ENCODE results near the gene KRT76.

Gene KRT76

DNA sequence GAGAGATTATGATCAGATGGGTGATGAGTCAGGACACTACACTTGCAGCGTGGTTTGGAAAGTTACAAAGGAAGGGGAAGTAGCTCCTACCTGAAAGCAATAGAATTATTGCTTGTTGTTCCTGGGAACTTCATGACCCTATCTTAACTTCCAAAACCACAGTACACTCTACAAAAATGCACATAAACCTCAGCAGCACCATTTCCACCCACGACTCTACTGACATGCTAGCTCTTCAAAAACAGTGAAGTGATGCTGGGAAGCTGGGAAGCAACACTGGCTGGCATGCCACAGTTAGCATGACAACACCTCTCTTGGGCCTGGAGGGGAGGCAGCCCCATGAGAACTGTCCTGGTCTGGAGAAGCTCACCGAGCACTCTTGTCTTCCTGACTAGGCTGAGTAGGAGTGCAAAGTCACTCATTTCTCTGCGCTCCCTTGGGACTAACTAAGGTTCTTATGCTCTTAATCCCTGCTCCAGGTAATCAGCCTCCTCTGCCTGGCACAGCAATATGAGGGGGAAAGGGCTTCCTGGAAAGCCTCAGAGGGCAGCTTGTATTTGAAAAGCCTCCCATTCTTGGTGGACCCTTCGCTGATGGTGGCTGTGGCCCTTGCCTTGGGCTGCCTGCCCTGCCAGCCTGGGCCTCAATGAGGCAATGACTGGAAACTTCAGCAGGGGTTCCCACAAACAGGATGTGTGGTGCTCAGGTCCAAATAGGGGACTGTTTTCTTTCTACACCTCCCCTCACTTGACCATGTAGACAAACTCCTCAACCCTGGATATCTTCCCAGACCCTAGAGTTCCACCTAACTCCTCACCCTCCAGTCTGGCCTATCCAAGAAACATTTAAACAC, 17.6 kb upstream of the KRT76 start:
- POLR2A ChIA-PET = no interaction called here
- TF ChIP-seq, protein P1, sequence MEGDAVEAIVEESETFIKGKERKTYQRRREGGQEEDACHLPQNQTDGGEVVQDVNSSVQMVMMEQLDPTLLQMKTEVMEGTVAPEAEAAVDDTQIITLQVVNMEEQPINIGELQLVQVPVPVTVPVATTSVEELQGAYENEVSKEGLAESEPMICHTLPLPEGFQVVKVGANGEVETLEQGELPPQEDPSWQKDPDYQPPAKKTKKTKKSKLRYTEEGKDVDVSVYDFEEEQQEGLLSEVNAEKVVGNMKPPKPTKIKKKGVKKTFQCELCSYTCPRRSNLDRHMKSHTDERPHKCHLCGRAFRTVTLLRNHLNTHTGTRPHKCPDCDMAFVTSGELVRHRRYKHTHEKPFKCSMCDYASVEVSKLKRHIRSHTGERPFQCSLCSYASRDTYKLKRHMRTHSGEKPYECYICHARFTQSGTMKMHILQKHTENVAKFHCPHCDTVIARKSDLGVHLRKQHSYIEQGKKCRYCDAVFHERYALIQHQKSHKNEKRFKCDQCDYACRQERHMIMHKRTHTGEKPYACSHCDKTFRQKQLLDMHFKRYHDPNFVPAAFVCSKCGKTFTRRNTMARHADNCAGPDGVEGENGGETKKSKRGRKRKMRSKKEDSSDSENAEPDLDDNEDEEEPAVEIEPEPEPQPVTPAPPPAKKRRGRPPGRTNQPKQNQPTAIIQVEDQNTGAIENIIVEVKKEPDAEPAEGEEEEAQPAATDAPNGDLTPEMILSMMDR (IDR thresholded peaks at IDR 0.05; ENCODE audit: control extremely low read depth, extremely low read depth, low read depth, missing control alignments) = no peak
- CTCF ChIA-PET = interaction anchor here (1.0 kb wide), 1 partner anchor 23 kb away, joined by 3 read pairs; no protein-coding TSS in a partner anchor
- no peak for DNase-seq (ENCODE audit: extremely low spot score)

DNA sequence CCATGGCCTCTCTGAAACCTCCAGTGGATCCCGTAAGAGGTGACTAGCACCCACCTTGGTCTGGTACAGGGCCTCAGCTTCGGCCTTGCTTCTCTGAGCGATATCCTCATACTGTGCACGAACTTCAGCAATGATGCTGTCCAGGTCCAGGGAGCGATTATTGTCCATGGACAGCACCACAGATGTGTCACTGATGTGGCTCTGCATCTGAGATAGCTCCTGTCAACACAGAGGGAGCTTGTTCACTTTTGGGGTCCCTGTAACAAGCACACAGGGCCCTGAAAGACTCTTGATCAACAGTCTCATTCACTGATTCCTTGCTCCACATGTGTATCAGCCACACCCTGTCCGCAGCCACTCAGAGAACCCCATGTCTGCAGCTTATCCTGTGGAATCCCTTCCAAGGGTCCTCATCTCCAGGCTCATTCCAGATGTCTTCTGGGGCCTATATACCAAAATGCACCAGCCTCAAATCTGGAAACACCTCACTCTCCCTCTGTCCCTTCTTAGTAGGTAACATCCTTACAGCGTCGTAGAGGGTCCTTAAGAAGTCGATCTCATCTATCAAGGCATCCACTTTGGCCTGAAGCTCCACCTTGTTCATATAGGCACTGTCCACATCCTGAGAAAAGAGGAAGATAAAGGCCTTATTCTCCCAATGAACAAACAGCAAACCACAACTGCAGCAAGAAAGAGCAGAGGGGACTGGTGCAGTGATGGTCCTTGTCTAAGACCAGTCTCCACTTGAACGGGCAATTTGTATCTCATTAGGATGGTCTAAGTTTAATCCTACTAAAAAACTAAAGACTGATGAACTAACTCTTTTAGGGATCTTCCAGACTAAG, 15.3 kb upstream of the KRT76 start:
- DNase-seq (ENCODE audit: extremely low spot score) = no peak
- ChIA-PET POLR2A (no interaction called here), CTCF (no interaction called here)
- TF ChIP-seq, protein P1 (IDR thresholded peaks at IDR 0.05; ENCODE audit: control extremely low read depth, extremely low read depth, low read depth, missing control alignments) = no peak

DNA sequence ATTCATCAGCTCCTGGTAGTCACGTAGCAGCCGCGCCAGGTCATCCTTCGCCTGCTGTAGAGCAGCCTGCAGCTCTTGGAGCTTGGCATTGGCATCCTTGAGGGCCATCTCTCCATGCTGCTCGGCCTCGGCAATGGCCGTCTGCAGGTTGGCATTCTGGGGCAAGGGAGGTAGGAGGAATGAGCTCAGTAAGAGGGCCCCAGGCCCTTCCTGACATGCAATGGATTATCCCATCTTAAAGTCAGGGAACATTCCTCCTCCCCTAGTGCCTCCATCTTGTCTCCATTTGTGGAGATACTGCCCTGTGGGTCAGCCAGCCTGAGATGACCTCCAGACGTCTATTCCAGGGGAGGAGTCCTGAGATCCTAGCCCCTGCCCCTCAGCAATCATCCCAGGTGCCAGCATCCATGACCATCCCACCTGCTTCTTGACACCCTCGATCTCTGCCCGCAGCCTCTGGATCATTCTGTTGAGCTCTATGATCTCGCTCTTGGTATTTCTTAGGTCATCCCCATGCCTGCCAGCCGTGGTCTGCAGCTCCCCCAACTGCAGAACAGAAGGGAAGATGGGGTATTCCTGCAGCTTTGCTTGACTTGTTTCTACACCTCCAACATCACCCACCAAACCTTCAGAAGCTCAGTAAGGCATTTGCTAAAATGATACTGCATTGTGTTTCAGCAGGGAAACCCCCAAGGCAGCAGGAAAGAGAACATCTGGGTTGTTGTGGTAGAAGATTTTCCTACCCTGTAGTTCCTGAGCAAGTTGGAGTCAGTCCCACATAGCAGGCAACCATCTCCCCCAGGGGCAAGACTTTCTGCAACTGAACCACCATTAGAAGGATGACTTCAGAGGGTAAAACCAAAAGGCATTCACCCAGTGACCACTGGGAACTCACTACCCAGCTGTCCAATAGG, 14.4 kb upstream of the KRT76 start:
- TF ChIP-seq, protein P1 (IDR thresholded peaks at IDR 0.05; ENCODE audit: control extremely low read depth, extremely low read depth, low read depth, missing control alignments) = no peak
- ChIA-PET CTCF (interaction anchor here (0.9 kb wide), 1 partner anchor 11 kb away, joined by 4 read pairs; no protein-coding TSS in a partner anchor), POLR2A (no interaction called here)
- DNase-seq (ENCODE audit: extremely low spot score) = no peak

DNA sequence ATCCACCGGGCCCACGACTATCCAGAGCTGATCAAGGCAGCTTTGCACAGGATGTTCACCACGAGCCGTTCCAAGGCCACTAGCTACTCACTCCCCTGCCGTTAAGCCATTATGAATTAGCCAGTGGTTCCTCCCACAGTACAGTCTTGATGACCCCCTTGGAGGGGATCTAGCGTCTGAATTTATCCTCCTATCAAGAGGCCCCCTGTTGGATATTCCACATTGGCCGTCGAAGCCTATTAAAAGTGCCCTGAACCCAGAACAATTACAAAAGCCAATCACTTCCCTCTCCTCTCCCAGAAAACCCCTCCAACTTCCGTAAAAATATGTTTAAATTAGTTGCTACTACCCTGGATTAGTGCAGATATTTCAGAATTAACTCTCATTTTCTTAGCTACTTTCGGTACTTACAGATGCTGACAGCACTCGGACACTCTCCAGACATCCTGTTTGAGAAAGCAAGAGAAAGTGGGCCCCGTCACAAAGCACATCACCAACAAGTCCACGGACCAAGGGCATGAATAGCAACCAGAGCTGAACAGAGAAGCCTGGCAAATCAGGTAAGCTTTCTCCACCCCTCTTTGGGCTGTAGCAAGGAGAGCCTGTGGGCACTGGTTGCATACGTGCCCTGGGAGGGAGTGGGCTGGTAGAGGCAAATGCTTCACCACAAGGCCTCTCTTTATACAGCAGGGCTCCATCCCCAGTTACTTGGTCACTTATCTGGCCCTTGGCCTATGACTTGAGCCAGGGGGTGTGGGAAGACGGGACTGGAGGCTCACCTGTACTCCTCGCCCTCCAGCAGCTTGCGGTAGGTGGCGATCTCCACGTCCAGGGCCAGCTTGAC, 13.5 kb upstream of the KRT76 start:
- ChIA-PET POLR2A (no interaction called here), CTCF (interaction anchor here (0.9 kb wide), 1 partner anchor 10 kb away, joined by 4 read pairs; no protein-coding TSS in a partner anchor)
- no peak for DNase-seq (ENCODE audit: extremely low spot score)
- TF ChIP-seq, protein P1 (IDR thresholded peaks at IDR 0.05; ENCODE audit: control extremely low read depth, extremely low read depth, low read depth, missing control alignments) = no peak

DNA sequence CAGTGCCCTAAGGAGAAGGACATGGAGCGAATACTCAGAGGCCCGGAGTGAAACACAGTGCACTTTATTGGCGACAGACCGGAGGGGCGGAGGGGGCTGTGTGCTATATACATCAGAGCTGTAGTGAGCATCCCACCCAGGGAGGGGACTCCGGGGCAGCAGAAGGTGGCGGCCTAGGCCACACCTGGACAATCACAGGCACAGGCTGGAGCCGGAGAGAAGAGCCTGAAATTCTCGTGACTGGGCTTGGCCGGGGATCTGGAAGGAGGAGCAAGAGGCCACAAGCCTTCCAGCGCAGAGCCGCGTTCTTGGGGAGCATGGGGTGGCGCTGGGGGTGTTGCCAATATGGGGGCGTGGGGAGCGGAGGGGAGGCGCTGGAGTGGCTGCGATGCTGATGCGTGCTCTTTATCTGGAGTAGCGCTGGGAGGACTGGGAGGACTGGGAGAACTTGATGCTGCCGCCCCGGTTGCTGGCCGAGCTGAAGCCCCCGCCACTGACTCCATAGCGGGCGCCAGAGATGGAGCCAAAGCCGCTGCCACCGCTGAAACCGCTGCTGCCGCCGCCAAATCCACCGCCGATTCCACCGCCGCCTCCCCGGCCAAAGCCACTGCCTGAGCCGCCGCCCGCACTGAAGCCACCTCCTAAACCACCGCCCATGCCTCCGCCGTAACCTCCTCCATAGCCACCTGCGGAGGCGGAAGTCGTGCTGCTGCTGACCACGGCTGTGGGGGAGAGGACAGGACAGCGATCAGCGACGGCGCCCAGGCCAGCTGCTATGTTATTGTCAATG, 12.7 kb upstream of the KRT76 start:
- ChIA-PET POLR2A (no interaction called here), CTCF (no interaction called here)
- TF ChIP-seq, protein P1 (IDR thresholded peaks at IDR 0.05; ENCODE audit: control extremely low read depth, extremely low read depth, low read depth, missing control alignments) = no peak
- DNase-seq (ENCODE audit: extremely low spot score) = no peak
